SU-DHL-6 (cell line): Measurements from ENCODE around the gene PCSK1.
"Not testable (repeated sequence)": the region's sequence is repeated elsewhere in the genome, so short reads cannot be mapped to it uniquely, and the experiment has no call there.

Experiments used
- H2AFZ ChIP-seq: fragments of 200-600 bp; sonication (generic); 2 replicates; pipeline ENCODE4 v1.6.1; 2014; ENCODE audit warnings: low read depth, mild to moderate bottlenecking, moderate library complexity, mixed read lengths, antibody characterized with exemption, low read length; ENCODE audit not compliant: severe bottlenecking
- H3F3A ChIP-seq: fragments of 200-600 bp; shearing (Covaris generic); 2 replicates; pipeline ENCODE4 v1.6.0; 2016; ENCODE audit warnings: antibody characterized with exemption, mild to moderate bottlenecking; ENCODE audit not compliant: insufficient read depth
- H3K27ac ChIP-seq: fragments of 200-600 bp; sonication (generic); 2 replicates; pipeline ENCODE4 v1.5.1; 2016; ENCODE audit warnings: low read depth, mild to moderate bottlenecking, low read length, moderate library complexity, mixed read lengths
- H3K27me3 ChIP-seq: fragments of 200-600 bp; sonication (generic), shearing (Covaris generic); 2 replicates; pipeline ENCODE4 v1.6.0; 2014; ENCODE audit warnings: mild to moderate bottlenecking, low read length
- H3K36me3 ChIP-seq: fragments of 200-600 bp; sonication (generic); 2 replicates; pipeline ENCODE4 v1.6.1; 2014; ENCODE audit warnings: mild to moderate bottlenecking, low read length, mixed read lengths
- H3K4me2 ChIP-seq: fragments of 300-600, 200-600 bp; shearing (Covaris generic), sonication (generic); 2 replicates; pipeline ENCODE4 v1.6.0; 2014; ENCODE audit warnings: low read length, low read depth, mild to moderate bottlenecking; ENCODE audit not compliant: poor library complexity, severe bottlenecking
- H3K4me3 ChIP-seq: fragments of 200-600 bp; sonication (generic); 2 replicates; pipeline ENCODE4 v1.5.1; 2014; ENCODE audit warnings: antibody characterized with exemption, low read length, mild to moderate bottlenecking, mixed read lengths; ENCODE audit not compliant: insufficient read depth, poor library complexity, severe bottlenecking
- H3K79me2 ChIP-seq: fragments of 200-600 bp; sonication (generic); 2 replicates; pipeline ENCODE4 v1.6.1; 2014; ENCODE audit warnings: mild to moderate bottlenecking, low read length, moderate library complexity; ENCODE audit not compliant: insufficient read depth
- H3K9ac ChIP-seq: fragments of 200-600 bp; sonication (generic); 2 replicates; pipeline ENCODE4 v1.7.0; 2014; ENCODE audit warnings: mild to moderate bottlenecking, low read length
- H3K9me2 ChIP-seq: fragments of 200-600 bp; sonication (generic); replicated peaks from 2 replicates; pipeline ENCODE4 v1.6.1; 2014; ENCODE audit warnings: low read length; ENCODE audit not compliant: insufficient read depth
- H3K9me3 ChIP-seq: fragments of 200-600 bp; sonication (generic); 2 replicates; pipeline ENCODE4 v1.6.1; 2014; ENCODE audit warnings: low read length, mixed read lengths; ENCODE audit not compliant: insufficient read depth
- H4K20me1 ChIP-seq: fragments of 200-600 bp; sonication (generic); 2 replicates; pipeline ENCODE4 v1.6.1; 2014; ENCODE audit warnings: low read depth, mild to moderate bottlenecking, antibody characterized with exemption, low read length, moderate library complexity, mixed read lengths
- EZH2phosphoT487 ChIP-seq: fragments of 200-600 bp; sonication (generic), shearing (Covaris generic); conservative IDR thresholded peaks from 2 replicates; pipeline ENCODE4 v1.6.1; 2018; ENCODE audit warnings: mild to moderate bottlenecking, antibody characterized with exemption, low read length, moderate library complexity, mixed read lengths
- TF ChIP-seq, protein P1 (sequence below): fragments of 200-600 bp; sonication (generic); IDR thresholded peaks from one replicate; pipeline ENCODE4 v1.5.1; 2017; ENCODE audit warnings: antibody characterized with exemption, mild to moderate bottlenecking, low read length, moderate library complexity; ENCODE audit not compliant: insufficient read depth, poor library complexity, severe bottlenecking

Gene PCSK1

DNA sequence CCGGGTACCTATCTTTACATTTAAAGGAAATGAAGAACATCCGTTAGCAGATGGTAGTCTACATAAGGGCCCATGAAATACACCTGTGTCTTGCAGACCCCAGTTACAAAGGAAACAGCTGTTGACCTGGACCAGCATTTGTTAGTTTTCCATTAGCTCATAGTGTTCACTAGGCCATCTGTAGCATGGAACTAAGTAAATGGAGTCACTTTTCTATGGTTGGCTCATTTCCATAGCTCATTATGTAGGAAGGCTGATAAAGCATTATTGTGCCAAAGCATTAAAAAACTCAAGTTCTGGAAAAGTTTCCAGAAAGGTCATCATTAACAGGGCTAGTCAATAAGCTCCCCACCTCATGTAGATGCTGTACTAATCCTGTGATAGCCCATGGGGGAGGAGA is 62.1 kb downstream of the PCSK1 start:
- Histone ChIP-seq H4K20me1 (no peaks in the 10 kb centered on the region), H3K79me2 (no peaks in the 10 kb centered on the region), H3K36me3 (no peaks in the 10 kb centered on the region), H3K27me3 (no peaks in the 10 kb centered on the region), H3K9me2 (no peaks in the 10 kb centered on the region), H2AFZ (no peak overlapping the region), H3K4me2 (no peak overlapping the region), H3K9me3 (no peaks in the 10 kb centered on the region), H3K27ac (no peak overlapping the region), H3K9ac (no peak overlapping the region), H3F3A (no peaks in the 10 kb centered on the region), H3K4me3 (no peak overlapping the region)
- TF ChIP-seq, protein P1, sequence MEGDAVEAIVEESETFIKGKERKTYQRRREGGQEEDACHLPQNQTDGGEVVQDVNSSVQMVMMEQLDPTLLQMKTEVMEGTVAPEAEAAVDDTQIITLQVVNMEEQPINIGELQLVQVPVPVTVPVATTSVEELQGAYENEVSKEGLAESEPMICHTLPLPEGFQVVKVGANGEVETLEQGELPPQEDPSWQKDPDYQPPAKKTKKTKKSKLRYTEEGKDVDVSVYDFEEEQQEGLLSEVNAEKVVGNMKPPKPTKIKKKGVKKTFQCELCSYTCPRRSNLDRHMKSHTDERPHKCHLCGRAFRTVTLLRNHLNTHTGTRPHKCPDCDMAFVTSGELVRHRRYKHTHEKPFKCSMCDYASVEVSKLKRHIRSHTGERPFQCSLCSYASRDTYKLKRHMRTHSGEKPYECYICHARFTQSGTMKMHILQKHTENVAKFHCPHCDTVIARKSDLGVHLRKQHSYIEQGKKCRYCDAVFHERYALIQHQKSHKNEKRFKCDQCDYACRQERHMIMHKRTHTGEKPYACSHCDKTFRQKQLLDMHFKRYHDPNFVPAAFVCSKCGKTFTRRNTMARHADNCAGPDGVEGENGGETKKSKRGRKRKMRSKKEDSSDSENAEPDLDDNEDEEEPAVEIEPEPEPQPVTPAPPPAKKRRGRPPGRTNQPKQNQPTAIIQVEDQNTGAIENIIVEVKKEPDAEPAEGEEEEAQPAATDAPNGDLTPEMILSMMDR = no peak
- TF ChIP-seq EZH2phosphoT487 = no peak

DNA sequence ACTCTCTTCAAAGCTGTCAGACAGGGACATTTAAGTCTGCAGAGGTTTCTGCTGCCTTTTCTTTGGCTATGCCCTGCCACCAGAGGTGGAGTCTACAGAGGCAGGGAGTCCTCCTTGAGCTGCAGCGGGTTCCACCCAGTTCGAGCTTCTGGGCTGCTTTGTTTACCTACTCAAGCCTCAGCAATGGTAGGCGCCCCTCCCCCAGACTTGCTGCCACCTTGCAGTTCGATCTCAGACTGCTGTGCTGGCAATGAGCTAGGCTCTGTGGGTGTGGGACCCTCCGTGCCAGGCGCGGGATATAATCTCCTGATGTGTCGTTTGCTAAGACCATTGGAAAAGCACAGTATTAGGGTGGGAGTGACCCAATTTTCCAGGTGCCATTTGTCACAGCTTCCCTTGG is 65.7 kb downstream of the PCSK1 start:
- H3K9me2 ChIP-seq, H3K27ac ChIP-seq, H4K20me1 ChIP-seq, H3K36me3 ChIP-seq, H3K79me2 ChIP-seq, H3K9me3 ChIP-seq, H3K9ac ChIP-seq, H3K4me3 ChIP-seq, H3F3A ChIP-seq, H3K4me2 ChIP-seq, H3K27me3 ChIP-seq, H2AFZ ChIP-seq: not testable (repeated sequence)

DNA sequence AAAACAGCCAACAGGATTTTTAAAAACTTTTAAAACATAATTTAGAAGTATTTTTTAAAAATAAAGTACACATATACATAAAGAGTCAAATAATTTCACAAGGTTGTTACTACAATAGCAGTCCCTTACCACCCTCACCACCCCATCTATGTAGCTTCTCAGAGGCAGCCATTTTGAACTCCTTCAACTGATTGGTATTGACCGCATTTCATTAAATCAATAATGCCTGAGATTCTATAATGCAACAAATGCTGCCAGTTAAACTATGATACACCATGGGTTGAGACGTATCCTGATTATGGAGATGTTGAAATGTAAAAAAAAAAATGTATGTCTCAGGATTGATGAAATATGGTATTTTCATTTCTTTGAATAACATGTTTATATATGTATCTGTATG is 78.8 kb downstream of the PCSK1 start:
- no peak overlapping the region for H2AFZ ChIP-seq
- TF ChIP-seq, protein P1 = no peak
- no peak for TF ChIP-seq EZH2phosphoT487
- H3K4me2 ChIP-seq = no peak overlapping the region
- no peaks in the 10 kb centered on the region for H3K79me2 ChIP-seq
- no peaks in the 10 kb centered on the region for H3K9me2 ChIP-seq
- no peaks in the 10 kb centered on the region for H3K27me3 ChIP-seq
- no peaks in the 10 kb centered on the region for H3K36me3 ChIP-seq
- H3K9me3 ChIP-seq = no peaks in the 10 kb centered on the region
- H3K27ac ChIP-seq = no peak overlapping the region
- H3K4me3 ChIP-seq = no peak overlapping the region
- no peaks in the 10 kb centered on the region for H4K20me1 ChIP-seq
- no peaks in the 10 kb centered on the region for H3F3A ChIP-seq
- H3K9ac ChIP-seq = no peak overlapping the region

GRCh38 chr5:96353220-96353619 is 79.8 kb downstream of the PCSK1 start:
- Histone ChIP-seq H3K79me2 (no peaks in the 10 kb centered on the region), H4K20me1 (no peaks in the 10 kb centered on the region)

More at GRCh38 chr5:96353220-96353619, 79.8 kb downstream of the PCSK1 start:
- no peaks in the 10 kb centered on the region for H3F3A ChIP-seq
- H3K9me2 ChIP-seq = no peaks in the 10 kb centered on the region
- no peaks in the 10 kb centered on the region for H3K9me3 ChIP-seq
- H3K36me3 ChIP-seq = no peaks in the 10 kb centered on the region
- no peak overlapping the region for H3K4me3 ChIP-seq
- H3K9ac ChIP-seq = no peak overlapping the region
- H3K4me2 ChIP-seq = no peak overlapping the region
- no peak overlapping the region for H3K27ac ChIP-seq
- no peaks in the 10 kb centered on the region for H3K27me3 ChIP-seq
- no peak overlapping the region for H2AFZ ChIP-seq
- TF ChIP-seq, protein P1 = no peak
- TF ChIP-seq EZH2phosphoT487 = no peak
